ENCODE measurements around the gene ACAP1. TPM values are rescaled to one million over a fixed set of nuclear protein-coding genes. Genes with fewer than 3 reads are reported as not detected.
"Not testable (repeated sequence)": the region's sequence is repeated elsewhere in the genome, so short reads cannot be mapped to it uniquely, and the experiment has no call there.

Gene ACAP1
- total RNA-seq, 1 donor from 2014 or later, result 0.81 TPM

- no peak for TF ChIP-seq CTCF (conservative IDR thresholded peaks at IDR 0.05; ENCODE audit: low read depth, low read length)
- DNase-seq (ENCODE audit: low read depth), result no peak
- H3K4me3 ChIP-seq (ENCODE audit: low read depth, low read length), result no peak overlapping the region
Observed at GRCh38 chr17:7367918-7368598, 31.7 kb downstream of the ACAP1 start.

GRCh38 chr17:7368599-7368994 is 32.3 kb downstream of the ACAP1 start:
- H3K4me3 ChIP-seq (ENCODE audit: low read depth, low read length); DNase-seq (ENCODE audit: low read depth): not testable (repeated sequence)

GRCh38 chr17:7369825-7370224 is 33.5 kb downstream of the ACAP1 start:
- DNase-seq (ENCODE audit: low read depth), result no peak
- H3K4me3 ChIP-seq (ENCODE audit: low read depth, low read length), result no peak overlapping the region
- TF ChIP-seq CTCF (conservative IDR thresholded peaks at IDR 0.05; ENCODE audit: low read depth, low read length), result no peak

GRCh38 chr17:7370853-7371252 is 34.5 kb downstream of the ACAP1 start:
- no peak overlapping the region for H3K4me3 ChIP-seq (ENCODE audit: low read depth, low read length)
- TF ChIP-seq CTCF (conservative IDR thresholded peaks at IDR 0.05; ENCODE audit: low read depth, low read length), result no peak
- DNase-seq (ENCODE audit: low read depth), result no peak

- no peak for TF ChIP-seq CTCF (conservative IDR thresholded peaks at IDR 0.05; ENCODE audit: low read depth, low read length)
- H3K4me3 ChIP-seq (ENCODE audit: low read depth, low read length), result no peak overlapping the region
- DNase-seq (ENCODE audit: low read depth), result no peak
Observed at GRCh38 chr17:7374353-7374752, 38.0 kb downstream of the ACAP1 start.

- H3K4me3 ChIP-seq (ENCODE audit: low read depth, low read length), result no peak overlapping the region
- no peak for TF ChIP-seq CTCF (conservative IDR thresholded peaks at IDR 0.05; ENCODE audit: low read depth, low read length)
- DNase-seq (ENCODE audit: low read depth), result no peak
Observed at GRCh38 chr17:7379134-7379533, 42.8 kb downstream of the ACAP1 start.

GRCh38 chr17:7380321-7380720 is 44.0 kb downstream of the ACAP1 start:
- no peak for TF ChIP-seq CTCF (conservative IDR thresholded peaks at IDR 0.05; ENCODE audit: low read depth, low read length)
- peak overlapping the region; percentile 81 for H3K4me3 ChIP-seq (ENCODE audit: low read depth, low read length)
- DNase-seq (ENCODE audit: low read depth), result no peak

Data from epithelial cell of proximal tubule (primary cell).